SHP77 treated with DMSO at 0.1 percent for 48 hours (cell line): ENCODE results near the gene TRABD.
A peak's percentile ranks its signal among the peaks of the same experiment; 100 is the strongest.
"Not testable (repeated sequence)": the region's sequence is repeated elsewhere in the genome, so short reads cannot be mapped to it uniquely, and the experiment has no call there.

Experiments used
- DNase-seq: peaks from one replicate; lab custom pipeline; 2025; lab: John Stamatoyannopoulos, UW

The TRABD gene

GRCh38 chr22:50185375-50186087 lies at the start of gene TRABD:
Gene TRABD, plus strand, starts transcription at chr22:50185913. Its CDS starts 7,148 bp downstream, at chr22:50193061.
- DNase-seq = peak; percentile 53

- no peak for DNase-seq
Observed at GRCh38 chr22:50136581-50137015, 49.1 kb upstream of the TRABD start.

GRCh38 chr22:50137277-50137676 lies 48.4 kb upstream of the TRABD start:
- DNase-seq = not testable (repeated sequence)

- no peak for DNase-seq
Observed at GRCh38 chr22:50138041-50138440, 47.7 kb upstream of the TRABD start.

- DNase-seq = no peak
Observed at GRCh38 chr22:50138988-50139387, 46.7 kb upstream of the TRABD start.

GRCh38 chr22:50139843-50140415 lies 45.8 kb upstream of the TRABD start:
- DNase-seq = peak; percentile 97

- DNase-seq = no peak
Observed at GRCh38 chr22:50140615-50141014, 45.1 kb upstream of the TRABD start.

- DNase-seq = no peak
Observed at GRCh38 chr22:50141462-50141861, 44.3 kb upstream of the TRABD start.

- DNase-seq = peak; percentile 46
Observed at GRCh38 chr22:50141891-50142363, 43.8 kb upstream of the TRABD start.

- DNase-seq = no peak
Observed at GRCh38 chr22:50143096-50143495, 42.6 kb upstream of the TRABD start.

- no peak for DNase-seq
Observed at GRCh38 chr22:50144005-50144614, 41.6 kb upstream of the TRABD start.

- DNase-seq = no peak
Observed at GRCh38 chr22:50145721-50146438, 39.8 kb upstream of the TRABD start.

GRCh38 chr22:50146439-50147238 lies 39.1 kb upstream of the TRABD start:
- DNase-seq = peak; percentile 65

GRCh38 chr22:50147258-50148165 lies 38.2 kb upstream of the TRABD start:
- not testable (repeated sequence) for DNase-seq

- no peak for DNase-seq
Observed at GRCh38 chr22:50148166-50148500, 37.6 kb upstream of the TRABD start.

- peak; percentile 82 for DNase-seq
Observed at GRCh38 chr22:50148991-50149721, 36.6 kb upstream of the TRABD start.

GRCh38 chr22:50150161-50151129 lies 35.3 kb upstream of the TRABD start:
- no peak for DNase-seq
